DLD1 (cell line): ENCODE results near the gene XDH.

Experiments
- in situ Hi-C: cut with HindIII; loops from 2 replicates; pipeline ENCODE4 v1.10.0; 2017; ENCODE audit warnings: low sequenced_read_pairs

Gene XDH

GRCh38 chr2:31366733-31367132 lies 47.8 kb downstream of the XDH start:
- in situ Hi-C loops = no loop called here

- in situ Hi-C loops = no loop called here
These were observed 48.6 kb downstream of the XDH start for GRCh38 chr2:31365834-31366505.

GRCh38 chr2:31365348-31365747 lies 49.2 kb downstream of the XDH start:
- in situ Hi-C loops = no loop called here

- in situ Hi-C loops = no loop called here
These were observed 50.4 kb downstream of the XDH start for GRCh38 chr2:31363956-31364750.

GRCh38 chr2:31362581-31362980 lies 52.0 kb downstream of the XDH start:
- in situ Hi-C loops = no loop called here

GRCh38 chr2:31359229-31359628 lies 55.3 kb downstream of the XDH start:
- in situ Hi-C loops = no loop called here

- in situ Hi-C loops = no loop called here
These were observed 59.7 kb downstream of the XDH start for GRCh38 chr2:31354837-31355236.

GRCh38 chr2:31353179-31353578 lies 61.4 kb downstream of the XDH start:
- in situ Hi-C loops = no loop called here

- in situ Hi-C loops = no loop called here
These were observed 64.9 kb downstream of the XDH start for GRCh38 chr2:31349684-31350083.

- in situ Hi-C loops = no loop called here
These were observed 65.4 kb downstream of the XDH start for GRCh38 chr2:31349160-31349559.

- in situ Hi-C loops = no loop called here
These were observed 65.9 kb downstream of the XDH start for GRCh38 chr2:31348618-31349017.

- in situ Hi-C loops = no loop called here
These were observed 66.8 kb downstream of the XDH start for GRCh38 chr2:31347750-31348149.

GRCh38 chr2:31347319-31347718 lies 67.2 kb downstream of the XDH start:
- in situ Hi-C loops = no loop called here

- in situ Hi-C loops = no loop called here
These were observed 70.1 kb downstream of the XDH start for GRCh38 chr2:31344447-31344846.

- in situ Hi-C loops = no loop called here
These were observed 73.2 kb downstream of the XDH start for GRCh38 chr2:31341351-31341750.

GRCh38 chr2:31339696-31340095 lies 74.8 kb downstream of the XDH start:
- in situ Hi-C loops = no loop called here

GRCh38 chr2:31337860-31338259 lies 76.7 kb downstream of the XDH start:
- in situ Hi-C loops = no loop called here

GRCh38 chr2:31337197-31337596 lies 77.3 kb downstream of the XDH start:
- in situ Hi-C loops = no loop called here

- in situ Hi-C loops = no loop called here
These were observed 78.5 kb downstream of the XDH start for GRCh38 chr2:31335921-31336585.

- in situ Hi-C loops = no loop called here
These were observed 80.1 kb downstream of the XDH start for GRCh38 chr2:31334311-31335026.

- in situ Hi-C loops = no loop called here
These were observed 80.9 kb downstream of the XDH start for GRCh38 chr2:31333527-31334183.
